H1 (cell line): ENCODE results near the gene THEMIS. TPM values are rescaled to one million over a fixed set of nuclear protein-coding genes. Genes with fewer than 3 reads are reported as not detected.

Experiments used
- CTCF ChIA-PET: fragments of 300-600 bp; sonication (Branson Sonifier 250); formaldehyde crosslinking; loops from one replicate; lab custom pipeline; 2021; ENCODE audit not compliant: partially characterized antibody; lab: Charles Lee
- POLR2A ChIA-PET: fragments of 300-600 bp; sonication (Branson Sonifier 250); formaldehyde crosslinking; loops from one replicate; lab custom pipeline; 2021; ENCODE audit warnings: inconsistent platforms; ENCODE audit not compliant: partially characterized antibody; lab: Charles Lee
- DNase-seq, 2 experiments: peaks; one replicate each; pipeline versions ENCODE4 v3.0.0 to v3.0.0-alpha.2; 2010 to 2022; ENCODE audit warnings: low spot score in 2 of 2, low read depth in 1 of 2, mixed read lengths in 1 of 2
- FAIRE-seq: peaks from 2 replicates; lab custom pipeline; 2011; peaks lifted over from hg19 to GRCh38; lab: Jason Lieb, UNC
- H2AFZ ChIP-seq: 2 replicates; pipeline ENCODE4 v1.8.1; 2012; ENCODE audit warnings: low read length, inconsistent platforms
- H2AK5ac ChIP-seq: 2 replicates; pipeline ENCODE4 v1.6.1; 2013; ENCODE audit warnings: low read depth, low read length
- H2BK120ac ChIP-seq: replicated peaks from 2 replicates; pipeline ENCODE3; 2013; ENCODE audit warnings: low read depth, low read length, inconsistent platforms
- H2BK12ac ChIP-seq: 2 replicates; pipeline ENCODE4 v1.6.1; 2013; ENCODE audit warnings: low read depth, low read length
- H2BK15ac ChIP-seq: 2 replicates; pipeline ENCODE4 v1.6.1; 2013; ENCODE audit warnings: low read length
- H2BK20ac ChIP-seq: 2 replicates; pipeline ENCODE4 v1.6.1; 2013; ENCODE audit warnings: low read length
- H2BK5ac ChIP-seq: 2 replicates; pipeline ENCODE4 v1.6.1; 2013; ENCODE audit warnings: low read depth, low read length
- H3K14ac ChIP-seq: 2 replicates; pipeline ENCODE4 v1.6.1; 2013; ENCODE audit warnings: inconsistent platforms; ENCODE audit not compliant: insufficient read length
- H3K18ac ChIP-seq: 2 replicates; pipeline ENCODE4 v1.6.1; 2013; ENCODE audit warnings: low read length; ENCODE audit errors: extremely low read depth
- H3K23ac ChIP-seq: 2 replicates; pipeline ENCODE4 v1.6.1; 2013; ENCODE audit warnings: inconsistent platforms; ENCODE audit not compliant: insufficient read length
- H3K23me2 ChIP-seq: 2 replicates; pipeline ENCODE4 v1.6.1; 2013; ENCODE audit warnings: low read depth, low read length
- H3K27ac ChIP-seq: 2 replicates; pipeline ENCODE4 v1.6.1; 2011; ENCODE audit warnings: low read depth, low read length, inconsistent platforms
- H3K27me3 ChIP-seq, 4 experiments: replicated peaks in 1 of 4; 1 replicate in 1 of 4; 2 replicates in 3 of 4; pipeline versions ENCODE4 v1.6.1 to v1.8.1; 2011 to 2013; ENCODE audit warnings: low read length in 3 of 4, mild to moderate bottlenecking in 3 of 4, inconsistent platforms in 2 of 4, mixed read lengths in 2 of 4, moderate library complexity in 1 of 4; ENCODE audit not compliant: control insufficient read depth in 3 of 4, insufficient read depth in 3 of 4; ENCODE audit errors: extremely low read depth in 1 of 4
- H3K36me3 ChIP-seq, 4 experiments: 2 replicates each; pipeline versions ENCODE4 v1.6.1 to v1.8.1; 2011 to 2013; ENCODE audit warnings: mild to moderate bottlenecking in 4 of 4, low read length in 3 of 4, moderate library complexity in 2 of 4, control low read depth in 1 of 4, inconsistent platforms in 1 of 4; ENCODE audit not compliant: insufficient read depth in 4 of 4, control insufficient read depth in 2 of 4
- H3K4ac ChIP-seq: replicated peaks from 2 replicates; pipeline ENCODE3; 2013; ENCODE audit warnings: low read length, low read depth, mixed read lengths, inconsistent platforms; ENCODE audit not compliant: insufficient read length
- H3K4me1 ChIP-seq, 4 experiments: replicated peaks in 1 of 4; 1 replicate in 1 of 4; 2 replicates in 3 of 4; pipeline versions ENCODE4 v1.6.1 to v1.8.1; 2011 to 2013; ENCODE audit warnings: low read length in 3 of 4, inconsistent platforms in 2 of 4, mixed read lengths in 1 of 4; ENCODE audit not compliant: insufficient read depth in 4 of 4, control insufficient read depth in 3 of 4
- H3K4me2 ChIP-seq, 2 experiments: 2 replicates each; pipeline versions ENCODE4 v1.6.1 to v1.8.1; 2011 to 2013; ENCODE audit warnings: low read depth in 2 of 2, low read length in 2 of 2, control low read depth in 1 of 2, inconsistent platforms in 1 of 2, mild to moderate bottlenecking in 1 of 2; ENCODE audit not compliant: insufficient read depth in 1 of 2
- H3K4me3 ChIP-seq, 4 experiments: fragments of 200-600, 300-600 bp in 1 of 4; sonication (generic), shearing (Covaris generic), sonication (Bioruptor Twin) in 1 of 4; 2 replicates each; pipeline versions ENCODE4 v1.5.1 to v1.8.1; 2011 to 2016; ENCODE audit warnings: low read length in 4 of 4, low read depth in 3 of 4, control low read depth in 2 of 4, inconsistent platforms in 2 of 4, mild to moderate bottlenecking in 2 of 4, mixed read lengths in 1 of 4, moderate library complexity in 1 of 4; ENCODE audit not compliant: insufficient read depth in 2 of 4; ENCODE audit errors: extremely low read depth in 1 of 4
- H3K56ac ChIP-seq: replicated peaks from 2 replicates; pipeline ENCODE3; 2013; ENCODE audit warnings: low read depth, mild to moderate bottlenecking, mixed read lengths, low read length, inconsistent platforms; ENCODE audit not compliant: insufficient read length
- H3K79me1 ChIP-seq: 2 replicates; pipeline ENCODE4 v1.6.1; 2013; ENCODE audit warnings: low read depth, low read length, control low read depth
- H3K79me2 ChIP-seq, 2 experiments: 2 replicates each; pipeline versions ENCODE4 v1.6.1 to v1.8.1; 2012 to 2013; ENCODE audit warnings: low read length in 2 of 2, mild to moderate bottlenecking in 2 of 2, inconsistent platforms in 1 of 2; ENCODE audit not compliant: insufficient read depth in 2 of 2, control insufficient read depth in 1 of 2
- H3K9ac ChIP-seq, 4 experiments: replicated peaks in 1 of 4; 1 replicate in 1 of 4; 2 replicates in 3 of 4; pipeline versions ENCODE4 v1.6.1 to v1.8.1; 2011 to 2013; ENCODE audit warnings: low read depth in 3 of 4, low read length in 3 of 4, control low read depth in 2 of 4, mild to moderate bottlenecking in 2 of 4, moderate library complexity in 2 of 4, inconsistent platforms in 1 of 4; ENCODE audit errors: extremely low read depth in 1 of 4
- H3K9me3 ChIP-seq, 2 experiments: 2 replicates each; pipeline versions ENCODE4 v1.6.1 to v1.8.1; 2012 to 2013; ENCODE audit warnings: mild to moderate bottlenecking in 2 of 2, moderate library complexity in 2 of 2, control low read depth in 1 of 2, inconsistent platforms in 1 of 2, low read depth in 1 of 2, low read length in 1 of 2, mixed read lengths in 1 of 2; ENCODE audit not compliant: insufficient read depth in 2 of 2
- H4K20me1 ChIP-seq, 2 experiments: replicated peaks in 1 of 2; 2 replicates each; pipeline versions ENCODE3 to v1.8.1; 2011 to 2013; ENCODE audit warnings: inconsistent platforms in 2 of 2, low read length in 2 of 2, mild to moderate bottlenecking in 1 of 2; ENCODE audit not compliant: insufficient read depth in 2 of 2, control insufficient read depth in 1 of 2
- H4K5ac ChIP-seq: 2 replicates; pipeline ENCODE4 v1.6.1; 2013; ENCODE audit warnings: low read length, low read depth, mixed read lengths, inconsistent platforms; ENCODE audit not compliant: insufficient read length
- H4K8ac ChIP-seq: 2 replicates; pipeline ENCODE4 v1.8.0; 2013; ENCODE audit warnings: mild to moderate bottlenecking, moderate library complexity, low read length, inconsistent platforms; ENCODE audit not compliant: insufficient read depth; ENCODE audit errors: extremely low read depth
- H4K91ac ChIP-seq: replicated peaks from 2 replicates; pipeline ENCODE3; 2013; ENCODE audit warnings: low read length, mixed read lengths, inconsistent platforms; ENCODE audit not compliant: insufficient read length
- BCL11A ChIP-seq, 2 experiments: IDR thresholded peaks; one replicate each; pipeline ENCODE4 v1.6.1; 2011; ENCODE audit warnings: low read depth in 2 of 2, low read length in 2 of 2, mild to moderate bottlenecking in 2 of 2
- CEBPB ChIP-seq: IDR thresholded peaks from 2 replicates; pipeline ENCODE4 v1.6.1; 2012; ENCODE audit warnings: low read depth, low read length
- CHD2 ChIP-seq: IDR thresholded peaks from 2 replicates; pipeline ENCODE4 v1.6.1; 2012; ENCODE audit warnings: low read length, improper control_type of control experiment
- EP300 ChIP-seq, 2 experiments: IDR thresholded peaks; 1 replicate in 1 of 2; 2 replicates in 1 of 2; pipeline ENCODE4 v1.6.1; 2011 to 2012; ENCODE audit warnings: low read depth in 2 of 2, low read length in 2 of 2, mild to moderate bottlenecking in 2 of 2, borderline replicate concordance in 1 of 2, inconsistent platforms in 1 of 2, moderate library complexity in 1 of 2
- MAFK ChIP-seq: IDR thresholded peaks from 2 replicates; pipeline ENCODE4 v1.6.1; 2012; ENCODE audit warnings: low read depth, mild to moderate bottlenecking, improper control_type of control experiment, low read length
- NANOG ChIP-seq: IDR thresholded peaks from 2 replicates; pipeline ENCODE4 v1.6.1; 2011; ENCODE audit warnings: low read length, low read depth, mild to moderate bottlenecking, inconsistent platforms; ENCODE audit not compliant: insufficient read depth, poor library complexity, severe bottlenecking
- SIX5 ChIP-seq: IDR thresholded peaks from 2 replicates; pipeline ENCODE4 v1.6.1; 2011; ENCODE audit warnings: mild to moderate bottlenecking, low read depth, low read length
- TEAD4 ChIP-seq: IDR thresholded peaks from 2 replicates; pipeline ENCODE4 v1.6.1; 2012; ENCODE audit warnings: low read depth, low read length, inconsistent platforms, mixed read lengths
- WGBS, 2 experiments: shearing (Covaris generic) in 1 of 2; methylation state at CpG; one replicate each; pipeline versions ENCODE4 v1.1.6 to v1.1.7; 2013 to 2015; ENCODE audit warnings: low lambda C conversion rate in 2 of 2, mixed read lengths in 2 of 2, inconsistent platforms in 1 of 2, low coverage in 1 of 2, missing lambda C conversion rate in 1 of 2; ENCODE audit not compliant: insufficient replicate concordance in 2 of 2, insufficient coverage in 1 of 2, insufficient read length in 1 of 2; ENCODE audit errors: extremely low coverage in 1 of 2, missing lambda C conversion rate in 1 of 2; 5-methylcytosine and 5-hydroxymethylcytosine counted together
- polyA plus RNA-seq, 7 experiments: library from polyadenylated mRNA; depleted of rRNA in 3 of 7; stranded (reverse) in 5 of 7; unstranded in 2 of 7; fragments of >200 nt in 5 of 7; fragments of 200-250 nt in 2 of 7; gene quantifications; 1 replicate in 5 of 7; 2 replicates in 1 of 7; 4 replicates in 1 of 7; pipeline versions ENCODE4 v1.2.1 to v1.2.3, GENCODE V29; 2011 to 2013; ENCODE audit warnings: missing spikeins in 2 of 7, mixed read lengths in 2 of 7
- total RNA-seq: library from RNA; stranded (reverse); fragmentation: NEBNext Ultra II Directional; extraction: Animal tissue kit (Norgen Biotek cat#: 25700); gene quantifications from 2 replicates; pipeline ENCODE4 v1.2.1, GENCODE V29; 2021
- TF ChIP-seq, protein P1 (sequence below), 3 experiments: IDR thresholded peaks; 1 replicate in 2 of 3; 2 replicates in 1 of 3; pipeline versions ENCODE4 v1.5.1 to v1.6.1; 2011; ENCODE audit warnings: low read length in 3 of 3, mild to moderate bottlenecking in 3 of 3, inconsistent platforms in 2 of 3, low read depth in 1 of 3, moderate library complexity in 1 of 3; ENCODE audit not compliant: insufficient read depth in 1 of 3; ENCODE audit errors: control extremely low read depth in 1 of 3
- TF ChIP-seq, protein P2 (sequence below): IDR thresholded peaks from 2 replicates; pipeline ENCODE4 v1.6.1; 2011; ENCODE audit warnings: low read length, improper control_type of control experiment

The THEMIS gene
- total and polyA plus RNA-seq, 2 of the 8 experiments (the other 6 are each of a cell fraction or from before 2014, with no cell fraction given), result not detected

- Histone ChIP-seq H2BK5ac (no peak overlapping the region), H4K8ac (no peak overlapping the region), H3K14ac (no peak overlapping the region), H3K27me3 (peaks cover 0 to 1% (median 0%) of the 10 kb centered on the region in 4 experiments; a peak in 1 of 7 replicates), H3K23me2 (no peaks in the 10 kb centered on the region), H4K20me1 (no peaks in the 10 kb centered on the region), H3K9me3 (no peaks in the 10 kb centered on the region), H2BK12ac (no peak overlapping the region), H3K18ac (no peak overlapping the region), H3K4me2 (no peak overlapping the region), H3K4me3 (no peak overlapping the region), H2AFZ (no peak overlapping the region), H3K79me2 (no peaks in the 10 kb centered on the region), H4K91ac (no peak overlapping the region), H3K36me3 (no peaks in the 10 kb centered on the region), H3K4ac (no peak overlapping the region), H2AK5ac (no peak overlapping the region), H4K5ac (no peak overlapping the region), H3K23ac (no peak overlapping the region), H2BK20ac (no peak overlapping the region), H3K56ac (no peak overlapping the region), H3K27ac (no peak overlapping the region), H3K79me1 (no peaks in the 10 kb centered on the region), H2BK15ac (no peak overlapping the region), H3K9ac (no peak overlapping the region), H2BK120ac (no peak overlapping the region), H3K4me1 (no peaks in the 10 kb centered on the region)
- FAIRE-seq (no peak), DNase-seq (no peak)
- ChIA-PET POLR2A (no interaction called here), CTCF (interaction anchor here (2.4 to 4.2 kb wide), 3 partner anchors 8 to 471 kb away, joined by 14 to 27 read pairs (median 22); no protein-coding TSS in a partner anchor)
- 72% methylated on average over 1 of the region's 1 CpG; no CpG with 5 or more reads in 1 of the 2 experiments for WGBS, 2 experiments
- no peak for TF ChIP-seq SIX5
- no peak for TF ChIP-seq EP300 (IDR thresholded peaks at IDR 0.05; ENCODE audit: borderline replicate concordance in 1 of 2, low read depth in 2 of 2, low read length in 2 of 2)
- no peak for TF ChIP-seq BCL11A (IDR thresholded peaks at IDR 0.05; ENCODE audit: low read depth in 2 of 2, low read length in 2 of 2)
- TF ChIP-seq, protein P1, sequence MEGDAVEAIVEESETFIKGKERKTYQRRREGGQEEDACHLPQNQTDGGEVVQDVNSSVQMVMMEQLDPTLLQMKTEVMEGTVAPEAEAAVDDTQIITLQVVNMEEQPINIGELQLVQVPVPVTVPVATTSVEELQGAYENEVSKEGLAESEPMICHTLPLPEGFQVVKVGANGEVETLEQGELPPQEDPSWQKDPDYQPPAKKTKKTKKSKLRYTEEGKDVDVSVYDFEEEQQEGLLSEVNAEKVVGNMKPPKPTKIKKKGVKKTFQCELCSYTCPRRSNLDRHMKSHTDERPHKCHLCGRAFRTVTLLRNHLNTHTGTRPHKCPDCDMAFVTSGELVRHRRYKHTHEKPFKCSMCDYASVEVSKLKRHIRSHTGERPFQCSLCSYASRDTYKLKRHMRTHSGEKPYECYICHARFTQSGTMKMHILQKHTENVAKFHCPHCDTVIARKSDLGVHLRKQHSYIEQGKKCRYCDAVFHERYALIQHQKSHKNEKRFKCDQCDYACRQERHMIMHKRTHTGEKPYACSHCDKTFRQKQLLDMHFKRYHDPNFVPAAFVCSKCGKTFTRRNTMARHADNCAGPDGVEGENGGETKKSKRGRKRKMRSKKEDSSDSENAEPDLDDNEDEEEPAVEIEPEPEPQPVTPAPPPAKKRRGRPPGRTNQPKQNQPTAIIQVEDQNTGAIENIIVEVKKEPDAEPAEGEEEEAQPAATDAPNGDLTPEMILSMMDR (IDR thresholded peaks at IDR 0.05; ENCODE audit: control extremely low read depth in 1 of 3, insufficient read depth in 1 of 3, low read depth in 1 of 3, low read length in 3 of 3), result no peak
- no peak for TF ChIP-seq MAFK
- TF ChIP-seq CEBPB, result no peak
- no peak for TF ChIP-seq TEAD4
- TF ChIP-seq, protein P2, sequence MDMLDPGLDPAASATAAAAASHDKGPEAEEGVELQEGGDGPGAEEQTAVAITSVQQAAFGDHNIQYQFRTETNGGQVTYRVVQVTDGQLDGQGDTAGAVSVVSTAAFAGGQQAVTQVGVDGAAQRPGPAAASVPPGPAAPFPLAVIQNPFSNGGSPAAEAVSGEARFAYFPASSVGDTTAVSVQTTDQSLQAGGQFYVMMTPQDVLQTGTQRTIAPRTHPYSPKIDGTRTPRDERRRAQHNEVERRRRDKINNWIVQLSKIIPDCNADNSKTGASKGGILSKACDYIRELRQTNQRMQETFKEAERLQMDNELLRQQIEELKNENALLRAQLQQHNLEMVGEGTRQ, result no peak
- TF ChIP-seq NANOG, result no peak
- no peak for TF ChIP-seq CHD2
Observed at GRCh38 chr6:127857051-127857637, 43.7 kb downstream of the THEMIS start.
